GM12878 (cell line): ENCODE data around the gene TMEM50B. TPM values are rescaled to one million over a fixed set of nuclear protein-coding genes. Genes with fewer than 3 reads are reported as not detected.

Experiments
- ATAC-seq: fragments of 200-7000 bp; cut with Tn5 transposase; 3 replicates; pipeline ENCODE4 v1.9.1; 2020; ENCODE audit warnings: mild to moderate bottlenecking, moderate library complexity
- BruUV-seq: library from RNA; stranded (reverse); fragments of 400-500 nt; replicated peaks from 2 replicates; lab custom pipeline; 2021; lab: Mats Ljungman, UMichigan
- CTCF ChIA-PET: fragments of 300-600 bp; sonication (Branson Sonifier 250); formaldehyde crosslinking; extraction: SDS; loops from one replicate; lab custom pipeline; 2021; ENCODE audit warnings: inconsistent platforms; lab: Yijun Ruan, JAX
- POLR2A ChIA-PET: fragments of 350-600 bp; formaldehyde crosslinking; extraction: SDS; loops from one replicate; lab custom pipeline; 2021; ENCODE audit warnings: inconsistent platforms; lab: Charles Lee
- RAD21 ChIA-PET: fragments of 300-600 bp; sonication (Branson Sonifier 250); formaldehyde crosslinking; loops from one replicate; lab custom pipeline; 2023; ENCODE audit warnings: antibody characterized with exemption; ENCODE audit not compliant: unreplicated experiment; lab: Charles Lee
- SMC1A ChIA-PET: fragments of 300-600 bp; sonication (Branson Sonifier 250); formaldehyde crosslinking; loops from one replicate; lab custom pipeline; 2023; ENCODE audit not compliant: unreplicated experiment, uncharacterized antibody; lab: Charles Lee
- DNase-seq: peaks from one replicate; pipeline ENCODE4 v3.0.0-alpha.2; 2011; ENCODE audit warnings: low read depth, low spot score
- FAIRE-seq: peaks from 3 replicates; lab custom pipeline; 2011; peaks lifted over from hg19 to GRCh38; lab: Jason Lieb, UNC
- H2AFZ ChIP-seq: 2 replicates; pipeline ENCODE4 v1.6.0; 2011; ENCODE audit warnings: low read depth, low read length, control low read depth; ENCODE audit not compliant: control insufficient read depth
- H3K27ac ChIP-seq: 2 replicates; pipeline ENCODE4 v1.5.1; 2011; ENCODE audit warnings: control low read depth; ENCODE audit not compliant: control insufficient read depth, insufficient read depth
- H3K27me3 ChIP-seq, 2 experiments: replicated peaks in 1 of 2; 2 replicates each; pipeline versions ENCODE4 v1.6.0 to v1.6.1; 2011; ENCODE audit warnings: low read length in 1 of 2; ENCODE audit not compliant: control insufficient read depth in 2 of 2, insufficient read depth in 2 of 2
- H3K36me3 ChIP-seq, 2 experiments: 2 replicates each; pipeline ENCODE4 v1.5.1; 2011; ENCODE audit warnings: low read length in 1 of 2; ENCODE audit not compliant: control insufficient read depth in 2 of 2, insufficient read depth in 2 of 2
- H3K4me1 ChIP-seq: 2 replicates; pipeline ENCODE4 v1.6.1; 2011; ENCODE audit warnings: mild to moderate bottlenecking, low read length, moderate library complexity, mixed read lengths; ENCODE audit not compliant: control insufficient read depth, insufficient read depth
- H3K4me2 ChIP-seq: 2 replicates; pipeline ENCODE4 v1.6.0; 2011; ENCODE audit warnings: control low read depth; ENCODE audit not compliant: control insufficient read depth, insufficient read depth
- H3K4me3 ChIP-seq: fragments of 200-600 bp; sonication (generic); 2 replicates; pipeline ENCODE4 v1.5.1; 2016
- H3K79me2 ChIP-seq: 2 replicates; pipeline ENCODE4 v1.6.0; 2011; ENCODE audit warnings: low read length; ENCODE audit not compliant: control insufficient read depth, insufficient read depth
- H3K9ac ChIP-seq: 2 replicates; pipeline ENCODE4 v1.8.0; 2011; ENCODE audit warnings: low read length, control low read depth, mixed read lengths; ENCODE audit not compliant: control insufficient read depth, insufficient read depth
- H3K9me3 ChIP-seq: replicated peaks from 3 replicates; pipeline ENCODE4 v1.5.1; 2011; ENCODE audit warnings: mild to moderate bottlenecking, low read length; ENCODE audit not compliant: control insufficient read depth, insufficient read depth
- H4K20me1 ChIP-seq: 2 replicates; pipeline ENCODE4 v1.6.0; 2011; ENCODE audit not compliant: control insufficient read depth, insufficient read depth
- CBX5 ChIP-seq: sonication (generic); IDR thresholded peaks from 2 replicates; pipeline ENCODE4 v1.6.1; 2016; ENCODE audit warnings: low read depth, moderate library complexity, mild to moderate bottlenecking, inconsistent platforms
- CUX1 ChIP-seq: IDR thresholded peaks from 2 replicates; pipeline ENCODE4 v1.6.1; 2012; ENCODE audit warnings: improper control_type of control experiment, low read depth, low read length; ENCODE audit not compliant: insufficient replicate concordance
- NR2F1 ChIP-seq: fragments of 450-650 bp; conservative IDR thresholded peaks from 2 replicates; pipeline ENCODE4 v1.6.1; 2017; ENCODE audit warnings: mild to moderate bottlenecking
- PAX8 ChIP-seq: fragments of 450-650 bp; IDR thresholded peaks from 2 replicates; pipeline ENCODE4 v1.6.1; 2017; ENCODE audit warnings: mild to moderate bottlenecking, moderate library complexity
- RELB ChIP-seq: fragments of 450-650 bp; IDR thresholded peaks from 2 replicates; pipeline ENCODE4 v1.6.1; 2017; ENCODE audit warnings: low read depth, mild to moderate bottlenecking, moderate library complexity
- ZBTB40 ChIP-seq: fragments of 450-650 bp; IDR thresholded peaks from 2 replicates; pipeline ENCODE4 v1.6.1; 2016; ENCODE audit warnings: mild to moderate bottlenecking, moderate library complexity, borderline replicate concordance
- ZNF687 ChIP-seq: fragments of 450-650 bp; IDR thresholded peaks from 2 replicates; pipeline ENCODE4 v1.6.1; 2017; ENCODE audit warnings: mild to moderate bottlenecking, moderate library complexity
- WGBS: methylation state at CpG from one replicate; pipeline ENCODE4 v1.1.6; 2016; ENCODE audit warnings: low lambda C conversion rate; ENCODE audit not compliant: insufficient replicate concordance, insufficient coverage; ENCODE audit errors: missing lambda C conversion rate; 5-methylcytosine and 5-hydroxymethylcytosine counted together
- in situ Hi-C: fragments of 300-500 bp; cut with MboI; formaldehyde crosslinking; loops from 9 replicates; pipeline ENCODE4 v1.14.3; 2018; ENCODE audit warnings: mixed read lengths
- intact Hi-C: fragments of 100-400 bp; cut with micrococcal nuclease; formaldehyde crosslinking; loops from one replicate; pipeline ENCODE4 v1.14.2; 2022; ENCODE audit not compliant: unreplicated experiment
- polyA plus RNA-seq, 11 experiments: library from polyadenylated mRNA; depleted of rRNA in 4 of 11; unstranded in 6 of 11; stranded (reverse) in 5 of 11; fragments of >200 nt; fragmentation: Nextera tagmentation in 4 of 11; fragmentation: Illumina TruSeq in 1 of 11; extraction: Ambion mirVana in 4 of 11; extraction: Trizol in 1 of 11; gene quantifications; 1 replicate in 1 of 11; 2 replicates in 10 of 11; pipeline versions ENCODE4 v1.2.1 to v1.2.3, GENCODE V29; 2011 to 2016; ENCODE audit warnings: inconsistent platforms in 2 of 11, missing spikeins in 2 of 11, low read depth in 1 of 11
- total RNA-seq, 4 experiments: library from RNA; depleted of rRNA in 3 of 4; stranded (reverse); fragments of >200 nt in 3 of 4; fragmentation: Illumina TruSeq in 1 of 4; extraction: Trizol in 1 of 4; gene quantifications; 2 replicates each; pipeline versions ENCODE4 v1.2.1 to v1.2.3, GENCODE V29; 2013 to 2021

TMEM50B gene
- total and polyA plus RNA-seq, 10 of the 15 experiments (the other 5 are each of a cell fraction or from before 2014, with no cell fraction given) = 12.1 to 42.1 (median 18.2) TPM

- no TSS peak for BruUV-seq
- no peak for TF ChIP-seq ZNF687
- TF ChIP-seq CBX5 = no peak
- no peak for TF ChIP-seq ZBTB40
- no peak for TF ChIP-seq RELB
- TF ChIP-seq PAX8 = no peak
- TF ChIP-seq CUX1 = no peak
- no peak for TF ChIP-seq NR2F1
Measured at GRCh38 chr21:33522297-33522952, 42.7 kb upstream of the TMEM50B start.

More at GRCh38 chr21:33522297-33522952, 42.7 kb upstream of the TMEM50B start:
- Histone ChIP-seq H2AFZ (no peak overlapping the region), H3K36me3 (peaks cover 2 to 35% of the 10 kb centered on the region in 2 experiments), H3K4me2 (no peak overlapping the region), H3K27ac (no peak overlapping the region), H3K27me3 (no peaks in the 10 kb centered on the region), H3K79me2 (no peaks in the 10 kb centered on the region), H3K9ac (no peak overlapping the region), H3K4me1 (no peaks in the 10 kb centered on the region), H3K9me3 (no peaks in the 10 kb centered on the region), H4K20me1 (no peaks in the 10 kb centered on the region), H3K4me3 (no peak overlapping the region)
- ChIA-PET POLR2A (no interaction called here), RAD21 (no interaction called here), SMC1A (interaction anchor here (0.9 kb wide), 1 partner anchor 9 kb away, joined by 3 read pairs; no protein-coding TSS in a partner anchor), CTCF (no interaction called here)
- intact Hi-C loops = no loop called here
- 90% methylated on average over 5 of the region's 5 CpGs for WGBS
- ATAC-seq (no peak), FAIRE-seq (no peak), DNase-seq (no peak)
- in situ Hi-C loops = no loop called here
